Panc1 (cell line): ENCODE measurements around the gene C2CD2. TPM values are rescaled to one million over a fixed set of nuclear protein-coding genes. Genes with fewer than 3 reads are reported as not detected.

Experiments used
- ATAC-seq: fragments of 200-7000 bp; cut with Tn5 transposase; 2 replicates; pipeline ENCODE4 v1.9.1; 2020; ENCODE audit warnings: mild to moderate bottlenecking, moderate library complexity
- BruUV-seq: library from RNA; stranded (reverse); fragments of 400-500 nt; replicated peaks from 2 replicates; lab custom pipeline; 2021; lab: Mats Ljungman, UMichigan
- CTCF ChIA-PET: fragments of 300-600 bp; sonication (Branson Sonifier 250); formaldehyde crosslinking; loops from one replicate; lab custom pipeline; 2022; ENCODE audit warnings: antibody characterized with exemption; lab: Charles Lee
- POLR2A ChIA-PET: fragments of 300-600 bp; sonication (Branson Sonifier 250); formaldehyde crosslinking; loops from one replicate; lab custom pipeline; 2022; ENCODE audit warnings: antibody characterized with exemption; lab: Charles Lee
- DNase-seq: peaks from one replicate; pipeline ENCODE4 v3.0.0-alpha.2; 2010; ENCODE audit warnings: low read depth, low spot score
- H3K27ac ChIP-seq: 2 replicates; pipeline ENCODE4 v1.5.1; 2011; ENCODE audit warnings: mild to moderate bottlenecking, low read length, inconsistent platforms
- H3K27me3 ChIP-seq: fragments of 200-500 bp; sonication (Bioruptor generic); 2 replicates; pipeline ENCODE4 v1.6.0; 2014; ENCODE audit warnings: low read length, inconsistent platforms; ENCODE audit not compliant: control insufficient read depth, insufficient read depth
- H3K36me3 ChIP-seq: fragments of 200-500 bp; sonication (Bioruptor generic); 2 replicates; pipeline ENCODE4 v1.5.1; 2014; ENCODE audit warnings: inconsistent platforms, mild to moderate bottlenecking, low read length, moderate library complexity; ENCODE audit not compliant: control insufficient read depth, insufficient read depth
- H3K4me1 ChIP-seq: 2 replicates; pipeline ENCODE4 v1.5.1; 2011; ENCODE audit warnings: inconsistent platforms, mild to moderate bottlenecking, low read length, moderate library complexity; ENCODE audit not compliant: control insufficient read depth, insufficient read depth
- H3K4me3 ChIP-seq, 2 experiments: 2 replicates each; pipeline ENCODE4 v1.5.1; 2011 to 2012; ENCODE audit warnings: low read depth in 2 of 2, low read length in 2 of 2, mild to moderate bottlenecking in 2 of 2, inconsistent platforms in 1 of 2, moderate library complexity in 1 of 2
- H3K9me3 ChIP-seq: fragments of 200-500 bp; sonication (Bioruptor generic); 2 replicates; pipeline ENCODE4 v1.5.1; 2014; ENCODE audit warnings: low read depth, mild to moderate bottlenecking, inconsistent platforms, low read length, moderate library complexity; ENCODE audit not compliant: control insufficient read depth, insufficient read depth
- POLR2AphosphoS5 ChIP-seq: IDR thresholded peaks from 2 replicates; pipeline ENCODE4 v1.6.1; 2012; ENCODE audit warnings: mild to moderate bottlenecking, low read depth, low read length, moderate library complexity
- SIN3A ChIP-seq: IDR thresholded peaks from 2 replicates; pipeline ENCODE4 v1.6.1; 2012; ENCODE audit warnings: low read depth, mild to moderate bottlenecking, low read length, moderate library complexity, borderline replicate concordance; ENCODE audit not compliant: insufficient read depth
- TCF7L2 ChIP-seq: IDR thresholded peaks from 2 replicates; pipeline ENCODE4 v1.6.1; 2011; ENCODE audit warnings: mild to moderate bottlenecking, low read depth, low read length, inconsistent platforms
- in situ Hi-C: cut with HindIII; loops from 2 replicates; pipeline ENCODE4 v1.10.0; 2016; ENCODE audit warnings: low sequenced_read_pairs, low pct_unique_long_range_greater_than_20kb
- intact Hi-C: fragments of 100-400 bp; cut with micrococcal nuclease; formaldehyde crosslinking; loops from one replicate; pipeline ENCODE4 v1.10.0; 2022; ENCODE audit not compliant: unreplicated experiment
- total RNA-seq: library from RNA; stranded (reverse); gene quantifications from one replicate; pipeline ENCODE4 v1.2.1, GENCODE V29; 2021; ENCODE audit not compliant: unreplicated experiment
- TF ChIP-seq, protein P1 (sequence below): fragments of 450-650 bp; IDR thresholded peaks from 2 replicates; pipeline ENCODE4 v1.5.1; 2017; ENCODE audit warnings: mild to moderate bottlenecking
- TF ChIP-seq, protein P2 (sequence below), 2 experiments: IDR thresholded peaks; 2 replicates each; pipeline ENCODE4 v1.6.1; 2011 to 2012; ENCODE audit warnings: low read depth in 2 of 2, control low read depth in 1 of 2, low read length in 1 of 2, mild to moderate bottlenecking in 1 of 2, moderate library complexity in 1 of 2; ENCODE audit not compliant: insufficient read depth in 1 of 2

The C2CD2 gene
- total RNA-seq, 1 experiment from 2014 or later, result 14.0 TPM

DNA sequence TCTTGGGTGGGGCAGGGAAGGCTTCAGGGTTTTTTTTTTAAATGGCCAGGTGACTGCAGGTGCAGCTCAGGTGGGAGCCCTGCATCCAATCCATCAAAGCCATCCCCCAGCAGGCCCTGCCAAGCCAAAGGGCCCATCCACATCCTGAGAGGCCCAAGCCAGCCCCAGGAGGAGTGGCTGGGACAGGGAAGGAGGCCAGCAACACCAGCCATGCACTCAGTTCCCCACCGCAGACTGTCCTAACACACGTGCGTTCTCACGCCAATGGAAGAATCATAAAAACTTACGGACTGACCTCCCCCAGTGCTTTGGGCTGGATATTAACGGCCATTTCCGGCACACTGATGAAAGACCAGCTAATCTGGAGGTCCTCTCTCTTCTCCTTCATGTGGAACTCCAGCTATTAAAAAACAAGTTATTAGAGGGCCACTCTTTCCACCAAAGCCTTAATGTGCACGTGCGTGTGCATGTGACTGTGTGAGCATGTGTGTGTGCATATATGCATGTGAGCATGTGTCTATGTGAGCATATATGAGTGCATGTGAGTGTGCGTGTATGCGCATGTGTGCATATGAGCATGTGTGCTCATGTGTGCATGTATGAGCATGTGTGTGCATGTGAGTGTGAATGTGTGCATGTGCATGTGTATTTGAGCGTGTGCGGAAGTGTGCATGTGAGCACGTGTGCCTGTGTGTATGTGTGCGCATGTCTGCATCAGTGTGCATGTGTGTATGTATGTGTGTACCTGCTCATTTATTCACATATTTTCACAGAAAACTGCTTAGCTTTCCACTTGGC, 35.1 kb downstream of the C2CD2 start:
- ATAC-seq, result no peak
- no peaks in the 10 kb centered on the region for H3K4me1 ChIP-seq
- no peaks in the 10 kb centered on the region for H3K27me3 ChIP-seq
- H3K36me3 ChIP-seq, result no peaks in the 10 kb centered on the region
- no TSS peak for BruUV-seq
- no peak overlapping the region for H3K4me3 ChIP-seq
- intact Hi-C loops (no loop called here), in situ Hi-C loops (no loop called here)
- TF ChIP-seq, protein P1, sequence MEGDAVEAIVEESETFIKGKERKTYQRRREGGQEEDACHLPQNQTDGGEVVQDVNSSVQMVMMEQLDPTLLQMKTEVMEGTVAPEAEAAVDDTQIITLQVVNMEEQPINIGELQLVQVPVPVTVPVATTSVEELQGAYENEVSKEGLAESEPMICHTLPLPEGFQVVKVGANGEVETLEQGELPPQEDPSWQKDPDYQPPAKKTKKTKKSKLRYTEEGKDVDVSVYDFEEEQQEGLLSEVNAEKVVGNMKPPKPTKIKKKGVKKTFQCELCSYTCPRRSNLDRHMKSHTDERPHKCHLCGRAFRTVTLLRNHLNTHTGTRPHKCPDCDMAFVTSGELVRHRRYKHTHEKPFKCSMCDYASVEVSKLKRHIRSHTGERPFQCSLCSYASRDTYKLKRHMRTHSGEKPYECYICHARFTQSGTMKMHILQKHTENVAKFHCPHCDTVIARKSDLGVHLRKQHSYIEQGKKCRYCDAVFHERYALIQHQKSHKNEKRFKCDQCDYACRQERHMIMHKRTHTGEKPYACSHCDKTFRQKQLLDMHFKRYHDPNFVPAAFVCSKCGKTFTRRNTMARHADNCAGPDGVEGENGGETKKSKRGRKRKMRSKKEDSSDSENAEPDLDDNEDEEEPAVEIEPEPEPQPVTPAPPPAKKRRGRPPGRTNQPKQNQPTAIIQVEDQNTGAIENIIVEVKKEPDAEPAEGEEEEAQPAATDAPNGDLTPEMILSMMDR, result no peak
- TF ChIP-seq SIN3A (no peak), TCF7L2 (no peak), POLR2AphosphoS5 (no peak)
- TF ChIP-seq, protein P2, sequence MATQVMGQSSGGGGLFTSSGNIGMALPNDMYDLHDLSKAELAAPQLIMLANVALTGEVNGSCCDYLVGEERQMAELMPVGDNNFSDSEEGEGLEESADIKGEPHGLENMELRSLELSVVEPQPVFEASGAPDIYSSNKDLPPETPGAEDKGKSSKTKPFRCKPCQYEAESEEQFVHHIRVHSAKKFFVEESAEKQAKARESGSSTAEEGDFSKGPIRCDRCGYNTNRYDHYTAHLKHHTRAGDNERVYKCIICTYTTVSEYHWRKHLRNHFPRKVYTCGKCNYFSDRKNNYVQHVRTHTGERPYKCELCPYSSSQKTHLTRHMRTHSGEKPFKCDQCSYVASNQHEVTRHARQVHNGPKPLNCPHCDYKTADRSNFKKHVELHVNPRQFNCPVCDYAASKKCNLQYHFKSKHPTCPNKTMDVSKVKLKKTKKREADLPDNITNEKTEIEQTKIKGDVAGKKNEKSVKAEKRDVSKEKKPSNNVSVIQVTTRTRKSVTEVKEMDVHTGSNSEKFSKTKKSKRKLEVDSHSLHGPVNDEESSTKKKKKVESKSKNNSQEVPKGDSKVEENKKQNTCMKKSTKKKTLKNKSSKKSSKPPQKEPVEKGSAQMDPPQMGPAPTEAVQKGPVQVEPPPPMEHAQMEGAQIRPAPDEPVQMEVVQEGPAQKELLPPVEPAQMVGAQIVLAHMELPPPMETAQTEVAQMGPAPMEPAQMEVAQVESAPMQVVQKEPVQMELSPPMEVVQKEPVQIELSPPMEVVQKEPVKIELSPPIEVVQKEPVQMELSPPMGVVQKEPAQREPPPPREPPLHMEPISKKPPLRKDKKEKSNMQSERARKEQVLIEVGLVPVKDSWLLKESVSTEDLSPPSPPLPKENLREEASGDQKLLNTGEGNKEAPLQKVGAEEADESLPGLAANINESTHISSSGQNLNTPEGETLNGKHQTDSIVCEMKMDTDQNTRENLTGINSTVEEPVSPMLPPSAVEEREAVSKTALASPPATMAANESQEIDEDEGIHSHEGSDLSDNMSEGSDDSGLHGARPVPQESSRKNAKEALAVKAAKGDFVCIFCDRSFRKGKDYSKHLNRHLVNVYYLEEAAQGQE (IDR thresholded peaks at IDR 0.05; ENCODE audit: insufficient read depth in 1 of 2, low read depth in 2 of 2, low read length in 1 of 2), result no peak
- H3K27ac ChIP-seq, result no peak overlapping the region
- no peaks in the 10 kb centered on the region for H3K9me3 ChIP-seq
- POLR2A ChIA-PET, result no interaction called here
- DNase-seq, result no peak
- CTCF ChIA-PET, result no interaction called here

DNA sequence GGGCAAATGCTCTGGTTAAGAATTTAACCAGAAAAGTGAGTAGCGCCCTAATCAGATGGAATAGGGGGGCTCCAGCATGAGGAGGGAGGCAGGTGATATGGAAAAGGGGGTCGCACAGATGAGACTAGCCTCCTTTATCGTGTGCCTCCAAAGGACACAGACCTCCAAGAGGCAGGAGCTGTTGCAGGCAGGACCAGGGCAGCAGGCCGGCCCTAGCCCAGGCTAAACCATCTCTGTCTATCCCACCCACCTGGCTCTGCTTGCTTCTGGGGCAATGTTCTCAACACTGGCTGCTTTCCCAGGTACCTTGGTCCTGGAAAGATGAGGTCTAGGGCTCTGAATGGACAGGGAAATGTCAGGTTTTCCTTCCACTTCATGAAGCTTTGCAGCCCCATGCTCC, 36.3 kb downstream of the C2CD2 start:
- DNase-seq (no peak), ATAC-seq (no peak)
- H3K4me3 ChIP-seq, result no peak overlapping the region
- H3K27ac ChIP-seq, result no peak overlapping the region
- in situ Hi-C loops (no loop called here), intact Hi-C loops (no loop called here)
- CTCF ChIA-PET, result no interaction called here
- no peak for TF ChIP-seq POLR2AphosphoS5
- TF ChIP-seq SIN3A, result no peak
- no peak for TF ChIP-seq TCF7L2
- TF ChIP-seq, protein P1, result no peak
- TF ChIP-seq, protein P2 (IDR thresholded peaks at IDR 0.05; ENCODE audit: insufficient read depth in 1 of 2, low read depth in 2 of 2, low read length in 1 of 2), result no peak
- H3K9me3 ChIP-seq, result no peaks in the 10 kb centered on the region
- no peaks in the 10 kb centered on the region for H3K36me3 ChIP-seq
- no peaks in the 10 kb centered on the region for H3K4me1 ChIP-seq
- no TSS peak for BruUV-seq
- no peaks in the 10 kb centered on the region for H3K27me3 ChIP-seq
- POLR2A ChIA-PET, result no interaction called here
